Nephron (organoid): ENCODE results near the gene DDIAS.
"Not testable (repeated sequence)": the region's sequence is repeated elsewhere in the genome, so short reads cannot be mapped to it uniquely, and the experiment has no call there.

ENCODE experiments used
- H3K27ac Mint-ChIP-seq, 3 experiments: 2 replicates each; pipeline ENCODE4 v1.8.0; 2020; ENCODE audit warnings: mixed read lengths in 3 of 3, mild to moderate bottlenecking in 2 of 3, moderate library complexity in 1 of 3
- H3K27me3 Mint-ChIP-seq: 2 replicates; pipeline ENCODE4 v1.8.0; 2021; ENCODE audit warnings: low read depth, mild to moderate bottlenecking, moderate library complexity, mixed read lengths
- H3K36me3 Mint-ChIP-seq: 2 replicates; pipeline ENCODE4 v1.8.0; 2020; ENCODE audit warnings: low read depth, mixed read lengths
- H3K4me1 Mint-ChIP-seq: 2 replicates; pipeline ENCODE4 v1.8.0; 2020; ENCODE audit warnings: mixed read lengths
- H3K4me3 Mint-ChIP-seq, 3 experiments: 2 replicates each; pipeline ENCODE4 v1.8.0; 2020; ENCODE audit warnings: mild to moderate bottlenecking in 3 of 3, mixed read lengths in 3 of 3, moderate library complexity in 2 of 3
- H3K9me3 Mint-ChIP-seq: 2 replicates; pipeline ENCODE4 v1.8.0; 2020; ENCODE audit warnings: mixed read lengths
- TF ChIP-seq, protein P1 (sequence below), 3 experiments: fragments of 200-600 bp; sonication (generic); IDR thresholded peaks; one replicate each; pipeline ENCODE4 v1.5.0; 2021; ENCODE audit warnings: antibody characterized with exemption in 3 of 3; ENCODE audit not compliant: unreplicated experiment in 3 of 3

DDIAS gene, protein sequence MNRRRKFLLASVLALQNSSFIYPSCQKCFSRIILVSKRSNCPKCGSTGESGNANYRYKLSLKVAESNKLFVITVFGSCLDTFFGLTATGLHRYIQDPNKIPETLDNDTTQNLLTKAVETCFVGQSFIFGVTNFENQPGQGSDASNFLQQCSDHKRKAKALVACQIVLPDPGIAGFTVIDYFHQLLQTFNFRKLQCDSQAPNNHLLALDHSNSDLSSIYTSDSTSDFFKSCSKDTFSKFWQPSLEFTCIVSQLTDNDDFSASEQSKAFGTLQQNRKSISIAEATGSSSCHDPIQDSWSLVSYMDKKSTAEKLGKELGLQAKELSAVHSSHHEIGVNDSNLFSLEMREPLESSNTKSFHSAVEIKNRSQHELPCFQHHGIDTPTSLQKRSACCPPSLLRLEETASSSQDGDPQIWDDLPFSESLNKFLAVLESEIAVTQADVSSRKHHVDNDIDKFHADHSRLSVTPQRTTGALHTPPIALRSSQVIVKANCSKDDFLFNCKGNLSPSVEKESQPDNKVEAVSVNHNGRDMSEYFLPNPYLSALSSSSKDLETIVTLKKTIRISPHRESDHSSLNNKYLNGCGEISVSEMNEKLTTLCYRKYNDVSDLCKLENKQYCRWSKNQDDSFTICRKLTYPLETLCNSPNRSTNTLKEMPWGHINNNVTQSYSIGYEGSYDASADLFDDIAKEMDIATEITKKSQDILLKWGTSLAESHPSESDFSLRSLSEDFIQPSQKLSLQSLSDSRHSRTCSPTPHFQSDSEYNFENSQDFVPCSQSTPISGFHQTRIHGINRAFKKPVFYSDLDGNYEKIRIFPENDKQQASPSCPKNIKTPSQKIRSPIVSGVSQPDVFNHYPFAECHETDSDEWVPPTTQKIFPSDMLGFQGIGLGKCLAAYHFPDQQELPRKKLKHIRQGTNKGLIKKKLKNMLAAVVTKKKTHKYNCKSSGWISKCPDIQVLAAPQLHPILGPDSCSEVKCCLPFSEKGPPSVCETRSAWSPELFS

DNA sequence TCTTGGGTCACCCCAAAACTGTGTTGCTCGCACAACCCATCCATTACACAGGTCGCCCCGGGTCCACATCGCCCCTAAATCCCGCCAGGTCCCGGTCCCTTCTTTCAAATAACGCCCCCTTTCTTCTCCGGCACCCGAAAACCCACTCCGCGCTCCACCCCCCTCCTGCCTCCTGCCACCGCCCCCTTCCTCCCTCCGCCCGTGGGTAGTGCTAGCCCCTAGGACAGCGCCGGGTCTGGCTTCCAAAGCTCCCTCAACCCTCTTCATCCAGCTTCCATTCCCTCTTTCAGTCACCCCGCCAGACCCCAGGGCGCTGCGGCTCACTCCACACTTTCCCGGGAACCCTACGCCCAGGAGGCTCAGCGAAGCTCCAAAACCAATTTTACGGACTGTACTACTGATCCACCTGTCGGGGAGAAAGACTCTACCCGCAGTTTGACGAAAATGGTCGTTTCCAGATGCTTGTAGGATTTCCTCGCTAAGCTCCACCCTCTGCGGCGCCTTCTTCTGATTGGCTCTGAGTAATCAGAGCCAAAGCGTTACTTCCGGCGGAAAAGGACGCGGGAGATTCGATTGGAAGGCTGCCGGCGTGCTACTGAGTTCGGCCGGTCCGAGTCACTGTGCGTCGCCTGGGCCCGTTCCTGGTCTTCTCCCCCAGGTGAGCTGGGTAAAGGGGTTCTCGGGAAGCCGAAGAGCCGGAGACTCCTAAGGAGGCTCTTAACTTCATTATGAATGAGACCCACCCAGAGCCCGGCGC is at the start of gene DDIAS:
Gene DDIAS, plus strand, starts transcription at position 572 of the 757 bp plus-strand sequence. CDS start 13,003 bp downstream, outside the sequence.
- peaks cover 30% of the 10 kb centered on the region for H3K4me1 Mint-ChIP-seq
- no peaks in the 10 kb centered on the region for H3K27me3 Mint-ChIP-seq
- H3K36me3 Mint-ChIP-seq = no peaks in the 10 kb centered on the region
- H3K27ac Mint-ChIP-seq = peak within 1 kb of the TSS; percentile 59 to 88 (median 80)
- H3K4me3 Mint-ChIP-seq = peak within 1 kb of the TSS; percentile 94 to 97 (median 96)
- H3K9me3 Mint-ChIP-seq = no peaks in the 10 kb centered on the region
- TF ChIP-seq, protein P1, sequence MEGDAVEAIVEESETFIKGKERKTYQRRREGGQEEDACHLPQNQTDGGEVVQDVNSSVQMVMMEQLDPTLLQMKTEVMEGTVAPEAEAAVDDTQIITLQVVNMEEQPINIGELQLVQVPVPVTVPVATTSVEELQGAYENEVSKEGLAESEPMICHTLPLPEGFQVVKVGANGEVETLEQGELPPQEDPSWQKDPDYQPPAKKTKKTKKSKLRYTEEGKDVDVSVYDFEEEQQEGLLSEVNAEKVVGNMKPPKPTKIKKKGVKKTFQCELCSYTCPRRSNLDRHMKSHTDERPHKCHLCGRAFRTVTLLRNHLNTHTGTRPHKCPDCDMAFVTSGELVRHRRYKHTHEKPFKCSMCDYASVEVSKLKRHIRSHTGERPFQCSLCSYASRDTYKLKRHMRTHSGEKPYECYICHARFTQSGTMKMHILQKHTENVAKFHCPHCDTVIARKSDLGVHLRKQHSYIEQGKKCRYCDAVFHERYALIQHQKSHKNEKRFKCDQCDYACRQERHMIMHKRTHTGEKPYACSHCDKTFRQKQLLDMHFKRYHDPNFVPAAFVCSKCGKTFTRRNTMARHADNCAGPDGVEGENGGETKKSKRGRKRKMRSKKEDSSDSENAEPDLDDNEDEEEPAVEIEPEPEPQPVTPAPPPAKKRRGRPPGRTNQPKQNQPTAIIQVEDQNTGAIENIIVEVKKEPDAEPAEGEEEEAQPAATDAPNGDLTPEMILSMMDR (IDR thresholded peaks at IDR 0.05; ENCODE audit: unreplicated experiment in 3 of 3) = no peak

DNA sequence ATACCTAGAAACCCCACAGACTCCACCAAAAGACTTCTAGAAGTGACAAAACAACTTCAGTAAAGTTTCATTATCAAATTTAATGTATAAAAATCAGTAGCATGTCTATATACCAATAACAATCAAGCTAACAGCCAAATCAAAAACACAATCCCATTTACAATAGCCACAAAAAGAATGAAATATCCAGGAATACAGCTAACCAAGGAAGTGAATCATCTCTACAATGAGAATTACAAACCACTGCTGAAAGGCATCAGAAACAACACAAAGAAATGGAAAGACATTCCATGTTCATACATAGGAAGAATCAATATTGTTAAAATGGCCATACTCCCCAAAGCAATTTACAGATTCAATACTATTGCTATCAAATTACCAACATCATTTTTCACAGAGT is 47.3 kb upstream of the DDIAS start:
- no peak overlapping the region for H3K4me3 Mint-ChIP-seq
- peaks cover 5% of the 10 kb centered on the region for H3K9me3 Mint-ChIP-seq
- TF ChIP-seq, protein P1 (IDR thresholded peaks at IDR 0.05; ENCODE audit: unreplicated experiment in 3 of 3) = no peak
- H3K27me3 Mint-ChIP-seq = no peaks in the 10 kb centered on the region
- H3K36me3 Mint-ChIP-seq = peaks cover 11% of the 10 kb centered on the region
- H3K4me1 Mint-ChIP-seq = no peaks in the 10 kb centered on the region
- H3K27ac Mint-ChIP-seq = no peak overlapping the region

DNA sequence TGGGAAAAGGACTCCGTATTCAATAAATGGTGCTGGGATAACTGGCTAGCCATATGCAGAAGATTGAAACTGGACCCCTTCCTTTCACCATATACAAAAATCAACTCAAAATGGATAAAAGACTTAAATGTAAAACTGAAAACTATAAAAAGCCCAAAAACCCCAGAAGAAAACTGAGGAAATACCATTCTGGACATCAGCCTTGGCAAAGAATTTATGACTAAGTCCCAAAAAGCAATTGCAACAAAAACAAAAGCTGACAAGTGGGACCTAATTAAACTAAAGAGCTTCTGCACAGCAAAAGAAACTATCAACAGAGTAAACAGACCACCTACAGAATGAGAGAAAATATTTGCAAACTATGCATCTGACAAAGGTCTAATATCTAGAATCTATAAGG is 46.6 kb upstream of the DDIAS start:
- H3K4me3 Mint-ChIP-seq, H3K4me1 Mint-ChIP-seq, H3K27ac Mint-ChIP-seq, H3K27me3 Mint-ChIP-seq, H3K9me3 Mint-ChIP-seq: not testable (repeated sequence)
- peaks cover 11% of the 10 kb centered on the region for H3K36me3 Mint-ChIP-seq

DNA sequence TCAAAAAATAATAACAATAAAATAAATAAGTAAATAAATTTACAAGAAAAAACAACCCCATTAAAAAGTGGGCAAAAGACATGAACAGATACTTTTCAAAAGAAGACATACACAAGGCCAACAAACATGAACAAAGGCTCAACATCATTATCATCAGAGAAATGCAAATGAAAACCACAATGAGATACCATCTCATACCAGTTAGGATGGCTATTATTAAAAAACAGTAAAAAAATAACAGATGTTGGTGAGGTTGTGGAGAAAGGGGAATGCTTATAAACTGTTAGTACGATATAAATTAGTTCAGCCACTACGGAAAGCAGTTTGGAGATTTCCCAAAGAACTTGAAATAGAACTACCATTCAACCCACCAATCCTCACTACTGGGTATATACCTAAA is 45.9 kb upstream of the DDIAS start:
- H3K9me3 Mint-ChIP-seq = peaks cover 5% of the 10 kb centered on the region
- no peaks in the 10 kb centered on the region for H3K27me3 Mint-ChIP-seq
- no peak overlapping the region for H3K4me3 Mint-ChIP-seq
- peaks cover 11% of the 10 kb centered on the region for H3K36me3 Mint-ChIP-seq
- no peaks in the 10 kb centered on the region for H3K4me1 Mint-ChIP-seq
- no peak overlapping the region for H3K27ac Mint-ChIP-seq
- TF ChIP-seq, protein P1 (IDR thresholded peaks at IDR 0.05; ENCODE audit: unreplicated experiment in 3 of 3) = no peak

DNA sequence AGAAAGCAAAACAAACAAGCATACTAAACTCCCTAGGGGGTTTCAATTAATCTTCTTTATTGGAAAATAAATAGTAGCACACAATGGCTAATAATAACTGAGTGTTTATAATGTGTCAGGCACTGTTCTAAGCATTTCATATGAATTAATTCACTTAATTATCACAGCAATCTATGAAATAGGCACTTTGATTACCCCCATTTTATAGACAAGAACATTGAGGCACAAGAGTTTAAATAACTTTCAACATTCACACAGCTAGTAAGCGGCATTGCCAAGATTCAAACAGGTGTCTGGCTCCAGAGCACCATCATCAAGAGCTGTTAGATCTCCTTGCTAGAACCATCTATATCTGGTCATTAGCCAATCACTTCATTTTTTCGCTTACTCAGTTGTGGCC is 44.4 kb upstream of the DDIAS start:
- peaks cover 5% of the 10 kb centered on the region for H3K9me3 Mint-ChIP-seq
- H3K27ac Mint-ChIP-seq = no peak overlapping the region
- no peaks in the 10 kb centered on the region for H3K4me1 Mint-ChIP-seq
- peaks cover 11% of the 10 kb centered on the region for H3K36me3 Mint-ChIP-seq
- H3K27me3 Mint-ChIP-seq = no peaks in the 10 kb centered on the region
- TF ChIP-seq, protein P1 (IDR thresholded peaks at IDR 0.05; ENCODE audit: unreplicated experiment in 3 of 3) = no peak
- no peak overlapping the region for H3K4me3 Mint-ChIP-seq
